ENCODE data around the gene IL17RD. TPM values are rescaled to one million over a fixed set of nuclear protein-coding genes. Genes with fewer than 3 reads are reported as not detected.

IL17RD gene
- polyA plus RNA-seq, 3 donors, result not detected

- peaks cover 3 to 14% of the 10 kb centered on the region in 2 donors for H3K27me3 ChIP-seq (ENCODE audit: control insufficient read depth in 2 of 2, insufficient read depth in 2 of 2, low read length in 2 of 2)
- H3K9ac ChIP-seq (ENCODE audit: insufficient read depth, low read length, poor library complexity, severe bottlenecking), result no peak overlapping the region
- Mint-ChIP-seq H3K4me3 (peak overlapping the region in 1 of 2 donors; percentile 26), H3K27me3 (ENCODE audit: low read depth in 3 of 3) (peaks cover 6 to 17% (median 15%) of the 10 kb centered on the region in 3 donors), H3K36me3 (no peaks in the 10 kb centered on the region), H3K4me1 (peaks cover 4% of the 10 kb centered on the region), H3K27ac (no peak overlapping the region), H3K9me3 (peaks cover 0 to 3% (median 0%) of the 10 kb centered on the region in 7 donors)
- no peaks in the 10 kb centered on the region for H3K9me3 ChIP-seq (replicated peaks in 1 of 2; ENCODE audit: control insufficient read depth in 1 of 2, insufficient read depth in 1 of 2, low read length in 2 of 2)
- no peak overlapping the region for H3K27ac ChIP-seq (ENCODE audit: low read depth in 1 of 2, low read length in 2 of 2)
- no peaks in the 10 kb centered on the region for H3K36me3 ChIP-seq (replicated peaks in 1 of 2; ENCODE audit: control insufficient read depth in 1 of 2, insufficient read depth in 2 of 2, low read length in 2 of 2)
- H3K4me3 ChIP-seq (replicated peaks in 1 of 3; ENCODE audit: low read depth in 2 of 3, low read length in 3 of 3), result no peak overlapping the region
- no peak overlapping the region for H3K4me2 ChIP-seq (replicated peaks; ENCODE audit: extremely low read depth, low read length, poor library complexity, severe bottlenecking)
- no peak overlapping the region for H2AFZ ChIP-seq (ENCODE audit: insufficient read depth, low read depth, low read length, poor library complexity, severe bottlenecking)
- H3K4me1 ChIP-seq (ENCODE audit: control insufficient read depth in 1 of 2, insufficient read depth in 2 of 2, low read length in 2 of 2), result no peaks in the 10 kb centered on the region
- H4K20me1 ChIP-seq (ENCODE audit: insufficient read depth, low read length), result no peaks in the 10 kb centered on the region
- H3K79me2 ChIP-seq (ENCODE audit: insufficient read depth, low read length), result no peaks in the 10 kb centered on the region
- TF ChIP-seq CTCF (IDR thresholded peaks at IDR 0.05), result no peak
- no peak for DNase-seq
- 0% methylated on average over 2 of the region's 5 CpGs for WGBS (ENCODE audit: insufficient coverage)
- intact Hi-C loops (cut with micrococcal nuclease), result no loop called here
Observed at GRCh38 chr3:57141719-57142410, 23.3 kb downstream of the IL17RD start.

GRCh38 chr3:57140894-57141293 lies 24.3 kb downstream of the IL17RD start:
- intact Hi-C loops (cut with micrococcal nuclease), result no loop called here
- Mint-ChIP-seq H3K27me3 (ENCODE audit: low read depth in 3 of 3) (peaks cover 6 to 17% (median 13%) of the 10 kb centered on the region in 3 donors), H3K27ac (no peak overlapping the region), H3K4me3 (no peak overlapping the region), H3K9me3 (peaks cover 0 to 3% (median 0%) of the 10 kb centered on the region in 7 donors), H3K36me3 (no peaks in the 10 kb centered on the region), H3K4me1 (peaks cover 6% of the 10 kb centered on the region)
- 89% methylated on average over 1 of the region's 5 CpGs for WGBS (ENCODE audit: insufficient coverage)
- H3K4me3 ChIP-seq (replicated peaks in 1 of 3; ENCODE audit: low read depth in 2 of 3, low read length in 3 of 3), result no peak overlapping the region
- no peak for DNase-seq
- no peak for TF ChIP-seq CTCF (IDR thresholded peaks at IDR 0.05)
- no peak overlapping the region for H3K4me2 ChIP-seq (replicated peaks; ENCODE audit: extremely low read depth, low read length, poor library complexity, severe bottlenecking)
- H2AFZ ChIP-seq (ENCODE audit: insufficient read depth, low read depth, low read length, poor library complexity, severe bottlenecking), result no peak overlapping the region
- H3K36me3 ChIP-seq (replicated peaks in 1 of 2; ENCODE audit: control insufficient read depth in 1 of 2, insufficient read depth in 2 of 2, low read length in 2 of 2), result no peaks in the 10 kb centered on the region
- no peak overlapping the region for H3K27ac ChIP-seq (ENCODE audit: low read depth in 1 of 2, low read length in 2 of 2)
- no peak overlapping the region for H3K9ac ChIP-seq (ENCODE audit: insufficient read depth, low read length, poor library complexity, severe bottlenecking)
- H3K27me3 ChIP-seq (ENCODE audit: control insufficient read depth in 2 of 2, insufficient read depth in 2 of 2, low read length in 2 of 2), result peaks cover 3 to 14% of the 10 kb centered on the region in 2 donors
- H3K79me2 ChIP-seq (ENCODE audit: insufficient read depth, low read length), result no peaks in the 10 kb centered on the region
- no peaks in the 10 kb centered on the region for H3K9me3 ChIP-seq (replicated peaks in 1 of 2; ENCODE audit: control insufficient read depth in 1 of 2, insufficient read depth in 1 of 2, low read length in 2 of 2)
- H3K4me1 ChIP-seq (ENCODE audit: control insufficient read depth in 1 of 2, insufficient read depth in 2 of 2, low read length in 2 of 2), result no peaks in the 10 kb centered on the region
- no peaks in the 10 kb centered on the region for H4K20me1 ChIP-seq (ENCODE audit: insufficient read depth, low read length)

All from CD14-positive monocyte (primary cell).